NCI-H2029 treated with DMSO at 0.1 percent for 48 hours (cell line): ENCODE data around the gene MOV10.

Experiments
- DNase-seq: peaks from one replicate; lab custom pipeline; 2025; lab: John Stamatoyannopoulos, UW

MOV10 gene

DNA sequence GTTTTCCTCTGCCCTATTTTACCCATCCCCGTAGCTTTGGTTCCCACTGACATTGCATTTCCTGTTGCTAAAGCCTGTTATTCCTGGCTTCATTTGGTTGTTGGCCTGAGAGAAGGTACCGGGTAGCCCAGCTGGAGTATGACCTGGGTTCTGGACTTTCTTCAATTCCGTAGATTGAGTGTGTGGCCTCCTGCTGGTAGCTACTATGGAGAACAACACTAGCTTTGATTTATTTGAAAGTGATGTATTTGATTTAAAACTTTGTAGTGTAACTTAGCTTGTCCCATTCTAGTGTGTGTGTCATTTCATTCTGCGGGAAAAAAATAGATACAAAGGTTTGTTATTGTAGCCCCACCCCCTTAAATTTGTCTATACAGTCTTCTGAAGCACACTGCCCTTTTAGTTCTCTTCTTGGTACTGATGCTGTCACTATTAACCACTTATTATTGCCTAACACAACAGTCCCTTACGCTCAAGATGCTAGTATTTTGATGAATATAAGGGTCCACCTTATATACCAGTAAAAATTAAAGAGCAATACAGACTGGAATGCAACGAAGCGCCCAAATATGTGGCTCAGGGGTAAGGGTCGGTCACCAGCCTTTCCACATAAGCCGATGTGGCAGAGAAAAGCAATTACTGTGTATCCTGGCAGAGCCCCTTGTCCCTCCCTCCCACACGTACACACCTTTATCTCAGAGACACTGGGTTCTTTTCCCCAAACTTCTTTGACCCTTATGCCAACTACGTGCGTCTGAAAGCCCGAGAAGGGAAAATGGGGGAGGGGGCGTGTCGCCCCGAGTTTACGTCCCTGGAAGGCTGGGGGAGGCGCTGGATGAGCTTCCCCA lies 643 bp upstream of the MOV10 start:
- no peak for DNase-seq

GRCh38 chr1:112674986-112675727 lies 698 bp downstream of the MOV10 start:
- no peak for DNase-seq

DNA sequence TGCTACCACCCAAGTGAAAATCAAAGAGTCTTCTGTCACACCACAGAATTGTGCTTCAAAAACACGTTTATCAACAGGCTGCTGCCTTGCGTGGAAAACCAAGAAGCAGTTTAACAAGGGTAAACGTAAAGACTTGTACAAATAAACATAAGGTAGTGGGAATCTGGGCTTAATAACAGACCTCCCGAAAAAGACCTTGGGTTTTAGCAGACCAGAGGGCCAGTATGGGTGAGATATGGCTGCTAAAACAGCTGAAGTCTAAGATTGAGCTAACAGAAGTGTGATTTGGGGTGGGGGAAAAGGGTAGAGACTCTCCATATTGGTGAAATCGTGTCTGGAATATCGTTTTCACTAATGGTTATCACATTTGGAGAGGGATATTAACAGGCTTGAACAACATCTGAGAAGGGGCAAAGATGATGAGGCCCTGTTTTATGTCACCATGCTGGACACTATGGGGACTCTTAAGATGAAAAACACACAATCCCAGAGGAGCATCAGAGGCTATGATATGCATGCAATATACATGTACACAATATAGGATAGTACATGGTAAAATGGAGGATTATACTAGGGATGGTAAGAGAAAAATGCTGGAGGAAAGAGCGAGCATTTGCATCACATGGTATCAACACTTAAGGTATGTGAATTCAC lies 1.4 kb downstream of the MOV10 start:
- no peak for DNase-seq

- no peak for DNase-seq
Observed at GRCh38 chr1:112676543-112676942, 2.1 kb downstream of the MOV10 start.

DNA sequence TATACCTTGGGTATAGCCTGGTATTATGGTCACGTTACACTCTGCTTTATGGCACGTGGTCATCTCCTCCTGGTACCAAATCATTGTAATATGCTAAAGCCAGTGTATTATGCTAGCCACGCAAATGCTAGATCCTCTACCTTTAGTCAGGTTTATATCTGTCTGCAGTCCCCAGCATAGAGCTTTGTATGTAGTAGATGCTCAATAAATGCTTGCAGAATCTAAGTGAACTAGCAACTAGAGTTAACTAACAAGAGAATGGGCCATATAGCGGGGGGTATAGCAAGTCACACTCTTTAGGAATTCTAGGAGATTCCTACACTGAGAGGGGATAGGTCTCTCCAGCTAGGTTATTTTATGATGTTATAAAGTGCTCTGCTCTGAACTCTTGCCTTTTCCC lies 3.0 kb downstream of the MOV10 start:
- no peak for DNase-seq

DNA sequence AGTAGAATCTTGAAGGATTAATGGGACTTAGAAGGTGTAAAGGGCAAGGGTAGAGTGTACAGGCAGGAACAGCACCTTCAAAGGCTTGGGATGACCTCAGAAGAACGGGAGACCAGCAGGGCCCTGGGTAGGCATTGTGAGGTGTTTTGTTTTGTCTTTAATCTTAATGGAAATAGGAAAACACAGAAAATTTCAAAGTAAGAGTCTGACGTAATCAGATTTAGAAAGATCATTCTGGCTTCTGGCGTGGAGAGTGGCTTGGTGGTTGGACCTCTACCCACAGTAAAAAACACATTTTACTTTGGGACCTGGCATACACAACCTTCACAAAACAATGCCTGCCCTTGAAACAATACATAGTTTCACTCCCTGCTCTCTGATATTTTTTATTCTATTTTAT lies 4.1 kb downstream of the MOV10 start:
- no peak for DNase-seq

- DNase-seq: no peak
Observed at GRCh38 chr1:112685913-112686312, 11.5 kb downstream of the MOV10 start.

GRCh38 chr1:112686417-112686816 lies 12.0 kb downstream of the MOV10 start:
- DNase-seq: no peak

GRCh38 chr1:112686835-112687234 lies 12.4 kb downstream of the MOV10 start:
- no peak for DNase-seq

GRCh38 chr1:112687361-112687760 lies 12.9 kb downstream of the MOV10 start:
- no peak for DNase-seq

GRCh38 chr1:112687785-112688496 lies 13.5 kb downstream of the MOV10 start:
- peak; percentile 9 for DNase-seq

DNA sequence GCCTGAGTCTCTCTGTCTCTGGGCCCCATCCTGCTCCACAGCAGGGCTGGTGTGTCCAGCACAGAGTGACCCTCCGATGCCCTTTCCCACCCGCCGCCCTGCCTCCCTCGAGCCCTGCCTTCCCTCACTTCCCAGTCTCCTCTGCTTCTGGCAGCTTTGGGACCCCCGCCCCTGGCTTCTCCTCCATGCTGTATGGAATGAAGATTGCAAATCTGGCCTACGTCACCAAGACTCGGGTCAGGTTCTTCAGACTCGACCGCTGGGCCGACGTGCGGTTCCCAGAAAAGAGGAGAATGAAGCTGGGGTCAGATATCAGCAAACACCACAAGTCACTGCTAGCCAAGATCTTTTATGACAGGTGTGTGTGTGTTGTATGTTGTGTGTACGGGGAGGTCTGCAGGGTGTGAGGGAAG lies 14.3 kb downstream of the MOV10 start:
- DNase-seq: peak; percentile 47

DNA sequence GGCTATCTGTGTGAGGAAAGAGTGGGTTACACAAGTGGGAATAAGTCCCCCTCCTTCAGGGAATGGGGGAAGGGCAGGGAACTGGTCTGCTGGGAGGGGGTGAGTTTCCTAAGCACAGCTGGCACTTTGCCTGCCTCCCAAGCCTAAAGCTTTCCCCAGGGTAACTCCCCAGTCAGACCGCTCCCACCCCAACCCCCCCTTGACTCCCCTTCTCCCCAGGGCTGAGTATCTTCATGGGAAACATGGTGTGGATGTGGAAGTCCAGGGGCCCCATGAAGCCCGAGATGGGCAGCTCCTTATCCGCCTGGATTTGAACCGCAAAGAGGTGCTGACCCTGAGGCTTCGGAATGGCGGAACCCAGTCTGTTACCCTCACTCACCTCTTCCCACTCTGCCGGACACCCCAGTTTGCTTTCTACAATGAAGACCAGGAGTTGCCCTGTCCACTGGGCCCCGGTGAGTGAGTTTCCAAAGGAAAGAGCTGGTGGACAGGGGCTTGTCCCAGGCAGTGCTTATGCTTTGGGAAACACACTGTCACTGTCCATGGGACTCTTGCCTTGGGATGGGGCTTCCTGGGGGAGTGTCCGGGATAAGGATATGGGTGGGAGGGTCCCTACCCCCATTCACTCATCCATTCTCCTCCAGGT lies 14.9 kb downstream of the MOV10 start:
- no peak for DNase-seq

GRCh38 chr1:112689842-112690237 lies 15.4 kb downstream of the MOV10 start:
- no peak for DNase-seq

DNA sequence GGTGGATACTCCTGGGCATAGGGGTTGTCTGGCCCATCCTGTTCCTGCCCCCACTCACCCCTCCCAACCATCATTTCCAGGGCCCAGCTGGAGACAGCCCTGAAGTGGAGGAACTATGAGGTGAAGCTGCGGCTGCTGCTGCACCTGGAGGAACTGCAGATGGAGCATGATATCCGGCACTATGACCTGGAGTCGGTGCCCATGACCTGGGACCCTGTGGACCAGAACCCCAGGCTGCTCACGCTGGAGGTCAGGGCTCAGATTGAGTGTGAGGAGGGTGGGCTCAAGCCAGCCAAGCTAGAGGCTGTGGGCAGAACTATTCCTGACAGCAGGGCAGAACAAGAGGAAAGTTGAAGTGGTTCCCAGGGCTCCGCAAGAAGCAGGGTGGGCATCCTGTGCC lies 18.2 kb downstream of the MOV10 start:
- DNase-seq: no peak

- no peak for DNase-seq
Observed at GRCh38 chr1:112693821-112694220, 19.4 kb downstream of the MOV10 start.

DNA sequence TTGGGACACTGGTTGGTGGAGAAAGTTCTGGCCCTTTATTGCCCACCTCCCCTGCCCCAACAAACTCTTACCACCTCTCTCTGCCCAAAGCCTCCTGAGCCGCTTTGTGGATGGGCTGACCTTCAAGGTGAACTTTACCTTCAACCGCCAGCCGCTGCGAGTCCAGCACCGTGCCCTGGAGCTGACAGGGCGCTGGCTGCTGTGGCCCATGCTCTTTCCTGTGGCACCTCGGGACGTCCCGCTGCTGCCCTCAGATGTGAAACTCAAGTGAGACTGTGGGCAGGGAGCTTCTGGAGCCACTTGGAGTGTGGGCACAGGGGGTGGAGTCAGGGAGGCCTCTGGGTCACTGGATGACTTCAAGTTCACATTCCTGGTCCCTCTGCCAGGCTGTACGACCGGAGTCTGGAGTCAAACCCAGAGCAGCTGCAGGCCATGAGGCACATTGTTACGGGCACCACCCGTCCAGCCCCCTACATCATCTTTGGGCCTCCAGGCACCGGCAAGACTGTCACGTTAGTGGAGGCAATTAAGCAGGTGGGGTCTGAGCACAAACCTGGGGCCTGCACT lies 20.0 kb downstream of the MOV10 start:
- DNase-seq: no peak

DNA sequence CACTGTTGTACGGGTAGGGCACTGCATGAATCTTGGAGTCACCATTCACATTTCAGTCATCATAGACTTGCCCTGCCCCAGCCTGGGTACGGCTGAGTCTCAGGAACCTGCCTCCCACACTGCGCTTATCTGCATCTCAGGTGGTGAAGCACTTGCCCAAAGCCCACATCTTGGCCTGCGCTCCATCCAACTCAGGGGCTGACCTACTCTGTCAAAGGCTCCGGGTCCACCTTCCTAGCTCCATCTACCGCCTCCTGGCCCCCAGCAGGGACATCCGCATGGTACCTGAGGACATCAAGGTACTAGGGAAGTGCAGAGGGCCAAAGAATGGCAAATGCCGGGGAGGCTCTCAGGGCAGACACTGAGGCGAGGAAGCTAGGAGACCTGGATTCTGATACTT lies 20.8 kb downstream of the MOV10 start:
- DNase-seq: no peak

DNA sequence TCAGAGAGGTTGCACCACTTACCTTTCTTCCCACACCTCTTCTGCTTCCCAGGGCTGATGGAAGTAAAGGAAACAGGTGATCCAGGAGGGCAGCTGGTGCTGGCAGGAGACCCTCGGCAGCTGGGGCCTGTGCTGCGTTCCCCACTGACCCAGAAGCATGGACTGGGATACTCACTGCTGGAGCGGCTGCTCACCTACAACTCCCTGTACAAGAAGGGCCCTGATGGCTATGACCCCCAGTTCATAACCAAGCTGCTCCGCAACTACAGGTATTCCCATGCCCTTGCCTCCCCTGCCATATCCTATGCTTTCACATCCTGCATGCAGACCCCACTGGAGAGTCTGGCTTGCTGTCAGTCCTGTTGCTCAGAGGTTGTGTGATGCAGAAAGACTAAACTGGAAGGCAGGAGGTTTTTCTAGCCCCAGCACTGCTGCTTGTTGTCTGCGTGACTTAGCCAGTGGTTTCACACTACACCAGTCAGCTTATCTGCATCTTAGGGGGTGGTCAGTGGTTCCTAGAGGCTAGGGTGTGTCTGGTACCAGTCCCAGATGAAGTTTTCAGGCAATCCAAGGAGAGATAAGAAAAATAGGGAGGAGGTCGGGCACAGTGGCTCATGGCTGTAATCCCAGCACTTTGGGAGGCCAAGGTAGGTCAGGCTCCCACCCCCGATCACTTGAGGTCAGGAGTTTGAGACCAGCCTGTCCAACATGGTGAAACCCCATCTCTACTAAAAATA lies 22.3 kb downstream of the MOV10 start:
- DNase-seq: no peak

DNA sequence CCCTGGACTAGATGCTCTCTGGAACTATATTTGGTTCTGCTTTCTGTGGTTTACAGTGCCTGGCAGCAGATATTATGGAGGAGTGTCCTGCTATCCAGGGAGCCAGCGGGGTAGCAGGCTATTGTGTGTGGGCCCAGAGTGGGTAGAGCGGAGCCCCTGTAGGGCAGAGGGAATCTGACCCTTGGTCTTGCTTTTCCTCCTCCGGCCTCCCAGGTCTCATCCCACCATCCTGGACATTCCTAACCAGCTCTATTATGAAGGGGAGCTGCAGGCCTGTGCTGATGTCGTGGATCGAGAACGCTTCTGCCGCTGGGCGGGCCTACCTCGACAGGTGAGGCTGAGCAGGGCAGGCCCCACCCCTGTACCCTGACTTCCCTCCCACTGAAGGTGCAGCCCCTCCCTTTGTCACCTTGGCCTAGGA lies 23.3 kb downstream of the MOV10 start:
- DNase-seq: no peak
